Activated naive CD8-positive, alpha-beta T cell treated with anti-CD3 and anti-CD28 coated beads, Interleukin-2, amount 50 U/mL, for 16 hours (primary cell): ENCODE results near the gene GNA15.
"Not testable (repeated sequence)": the region's sequence is repeated elsewhere in the genome, so short reads cannot be mapped to it uniquely, and the experiment has no call there.

Experiments
- DNase-seq: peaks from one replicate; pipeline ENCODE4 v3.0.0-alpha.2; 2020; ENCODE audit warnings: low read depth, low spot score

GNA15 gene, protein sequence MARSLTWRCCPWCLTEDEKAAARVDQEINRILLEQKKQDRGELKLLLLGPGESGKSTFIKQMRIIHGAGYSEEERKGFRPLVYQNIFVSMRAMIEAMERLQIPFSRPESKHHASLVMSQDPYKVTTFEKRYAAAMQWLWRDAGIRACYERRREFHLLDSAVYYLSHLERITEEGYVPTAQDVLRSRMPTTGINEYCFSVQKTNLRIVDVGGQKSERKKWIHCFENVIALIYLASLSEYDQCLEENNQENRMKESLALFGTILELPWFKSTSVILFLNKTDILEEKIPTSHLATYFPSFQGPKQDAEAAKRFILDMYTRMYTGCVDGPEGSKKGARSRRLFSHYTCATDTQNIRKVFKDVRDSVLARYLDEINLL

DNA sequence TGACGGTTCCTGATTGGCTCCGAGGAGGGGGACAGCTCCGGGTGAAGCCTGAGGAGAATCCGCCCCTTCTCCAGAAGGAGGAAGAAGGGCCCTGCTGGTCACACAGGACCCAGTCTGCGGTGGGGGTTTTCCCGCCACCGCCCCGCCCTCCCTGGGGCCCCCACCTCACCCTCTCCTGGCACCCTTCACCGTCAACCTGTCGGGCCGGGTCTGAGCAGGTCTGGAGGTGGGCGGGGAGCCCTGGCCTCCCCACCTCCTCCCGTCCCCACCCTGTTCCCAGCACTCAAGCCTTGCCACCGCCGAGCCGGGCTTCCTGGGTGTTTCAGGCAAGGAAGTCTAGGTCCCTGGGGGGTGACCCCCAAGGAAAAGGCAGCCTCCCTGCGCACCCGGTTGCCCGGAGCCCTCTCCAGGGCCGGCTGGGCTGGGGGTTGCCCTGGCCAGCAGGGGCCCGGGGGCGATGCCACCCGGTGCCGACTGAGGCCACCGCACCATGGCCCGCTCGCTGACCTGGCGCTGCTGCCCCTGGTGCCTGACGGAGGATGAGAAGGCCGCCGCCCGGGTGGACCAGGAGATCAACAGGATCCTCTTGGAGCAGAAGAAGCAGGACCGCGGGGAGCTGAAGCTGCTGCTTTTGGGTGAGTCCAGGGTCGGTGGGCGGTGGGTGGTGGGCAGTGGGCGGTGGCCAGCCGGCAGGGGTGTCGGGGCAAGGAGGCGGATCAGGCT is at the start of gene GNA15:
GNA15 (plus strand) TSS at position 73 of the 723 bp plus-strand sequence; CDS start at position 491, 418 bp downstream.
- no peak for DNase-seq

DNA sequence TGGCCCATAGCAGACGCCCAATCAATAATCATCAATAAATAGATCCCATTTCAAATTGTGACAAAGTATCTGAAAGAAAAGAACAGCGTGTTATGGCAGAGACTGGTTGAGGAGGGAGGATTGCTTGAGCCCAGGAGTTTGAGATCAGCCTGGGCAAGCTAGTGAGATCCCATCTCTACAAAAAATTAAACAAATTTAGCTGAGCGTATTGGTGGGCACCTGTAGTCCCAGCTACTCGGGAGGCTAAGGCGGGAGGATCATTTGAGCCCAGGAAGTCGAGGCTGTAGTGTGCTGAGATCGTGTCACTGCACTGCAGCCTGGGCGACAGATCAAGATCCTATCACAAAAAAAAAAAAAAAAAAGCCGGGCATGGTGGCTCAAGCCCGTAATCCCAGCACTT is 48.1 kb upstream of the GNA15 start:
- no peak for DNase-seq

DNA sequence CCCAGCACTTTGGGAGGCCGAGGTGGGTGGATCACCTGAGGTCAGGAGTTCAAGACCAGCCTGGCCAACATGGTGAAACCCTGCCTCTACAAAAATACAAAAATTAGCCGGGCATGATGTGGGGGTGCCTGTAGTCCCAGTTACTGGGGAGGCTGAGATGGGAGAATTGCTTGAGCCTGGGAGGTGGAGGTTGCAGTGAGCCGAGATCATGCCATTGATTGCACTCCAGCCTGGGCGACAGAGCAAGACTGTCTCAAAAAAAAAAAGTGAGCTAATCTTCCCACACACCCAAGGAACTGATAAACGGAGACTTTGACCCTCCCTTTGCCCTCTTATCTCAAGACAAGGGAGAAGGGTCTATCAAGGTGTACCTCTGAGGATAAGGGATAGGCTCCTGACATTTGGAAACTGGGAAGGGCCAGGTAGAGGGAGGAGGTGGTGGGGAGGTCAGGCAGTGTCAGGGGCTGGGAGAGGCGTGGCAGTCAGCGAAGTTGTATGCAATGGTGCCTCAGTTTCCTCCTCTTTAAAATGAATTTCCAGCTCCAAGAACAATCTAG is 46.5 kb upstream of the GNA15 start:
- not testable (repeated sequence) for DNase-seq

DNA sequence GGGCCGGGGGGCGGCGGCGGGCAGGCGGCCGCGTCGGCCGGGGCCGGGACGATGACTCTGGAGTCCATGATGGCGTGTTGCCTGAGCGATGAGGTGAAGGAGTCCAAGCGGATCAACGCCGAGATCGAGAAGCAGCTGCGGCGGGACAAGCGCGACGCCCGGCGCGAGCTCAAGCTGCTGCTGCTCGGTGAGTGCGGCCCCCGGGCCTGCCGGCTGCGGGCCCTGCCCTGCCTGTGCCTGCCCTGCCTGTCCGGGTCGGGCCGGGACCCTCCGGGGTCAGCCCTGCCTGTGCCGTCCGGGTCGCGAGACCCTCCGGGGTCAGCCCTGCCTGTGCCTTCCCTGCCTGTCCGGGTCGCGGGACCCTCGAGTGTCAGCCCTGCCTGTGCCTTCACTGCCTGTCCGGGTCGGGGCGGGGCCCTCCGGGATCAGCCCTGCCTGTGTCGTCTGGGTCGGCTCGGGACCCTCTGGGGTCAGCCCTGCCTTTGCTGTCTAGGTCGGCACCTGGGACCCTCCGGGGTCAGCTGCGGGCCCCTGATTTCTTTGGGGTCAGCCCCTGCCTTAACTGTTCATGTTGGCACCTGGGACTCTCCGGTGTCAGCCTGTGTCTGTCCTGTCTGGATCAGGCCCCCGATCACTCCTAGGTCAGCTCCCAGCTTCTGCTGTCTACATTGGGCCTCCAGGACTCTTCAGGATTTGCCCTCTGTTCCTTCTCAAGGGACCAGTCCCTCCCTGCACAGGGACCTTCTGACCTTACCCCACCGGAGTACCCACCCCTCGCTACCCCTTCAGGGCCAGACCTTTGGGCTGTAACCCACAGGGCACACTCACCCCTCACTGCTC is 41.0 kb upstream of the GNA15 start:
- DNase-seq = no peak

DNA sequence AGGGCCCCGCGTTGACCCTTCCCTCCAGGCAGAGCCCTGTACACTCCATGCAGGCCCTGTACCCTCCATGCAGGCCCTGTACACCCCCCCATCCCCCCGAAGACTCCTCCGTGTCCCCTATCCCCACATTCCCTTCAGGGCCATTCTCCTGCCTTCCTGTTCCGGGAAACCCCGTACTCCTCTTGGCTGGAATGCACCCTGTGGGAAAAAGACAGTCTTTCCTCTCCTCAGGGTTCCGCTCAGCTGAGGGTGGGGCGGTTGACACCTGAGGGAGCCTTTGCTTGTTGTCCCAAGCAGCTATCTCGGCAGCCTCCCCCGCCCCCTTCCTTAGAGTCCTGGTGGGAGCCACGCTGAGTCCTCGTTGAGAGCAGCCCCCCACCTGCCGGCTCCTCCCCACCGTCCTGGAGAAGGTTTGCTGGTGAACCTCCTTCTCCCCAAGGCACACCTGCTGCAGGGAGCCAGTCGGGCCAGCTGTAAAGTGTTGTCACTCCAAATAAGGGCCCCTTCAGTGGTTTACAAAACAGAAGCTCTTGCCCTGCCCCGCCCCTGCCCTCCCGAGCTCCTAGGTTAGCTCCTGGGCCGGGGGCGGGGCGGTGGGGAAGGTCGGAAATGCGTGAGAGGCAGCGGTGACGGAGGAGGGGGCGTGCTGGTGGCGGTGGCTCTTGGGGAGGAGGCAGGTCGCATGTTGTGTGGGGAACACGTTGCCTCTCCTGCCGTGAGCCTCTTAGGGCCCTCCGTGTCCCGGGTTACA is 40.2 kb upstream of the GNA15 start:
- peak; percentile 14 for DNase-seq

DNA sequence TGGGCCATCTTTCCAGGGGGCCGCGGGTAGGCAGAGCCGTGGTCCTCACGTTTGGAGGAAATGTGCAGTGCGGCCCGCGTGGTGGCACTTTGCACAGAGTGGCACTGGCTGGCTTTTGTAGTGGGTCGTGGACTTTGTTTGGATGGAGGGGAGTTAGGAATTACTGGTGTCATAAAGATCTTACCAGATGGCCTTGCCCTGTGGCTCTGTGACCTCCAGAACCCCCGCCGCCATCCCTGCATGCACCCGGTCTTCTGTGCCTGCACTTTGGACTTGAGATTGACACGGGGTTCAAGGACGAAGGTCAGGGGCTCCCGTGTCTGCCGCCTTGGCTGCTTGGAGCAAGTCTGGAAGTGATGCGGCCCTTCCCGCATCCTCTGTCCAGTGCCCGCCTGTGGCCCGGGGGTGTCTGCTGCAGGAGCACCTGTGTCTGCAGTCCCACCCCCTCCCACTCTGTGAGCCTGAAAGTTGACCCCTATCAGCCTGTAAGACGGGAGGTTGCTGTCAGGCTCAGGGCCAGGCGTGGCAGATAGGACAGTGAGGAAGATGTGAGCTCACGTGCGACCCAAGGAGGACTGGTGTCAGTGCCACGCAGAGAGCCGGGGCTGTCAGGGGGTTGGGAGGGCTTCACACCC is 39.4 kb upstream of the GNA15 start:
- DNase-seq = no peak

DNA sequence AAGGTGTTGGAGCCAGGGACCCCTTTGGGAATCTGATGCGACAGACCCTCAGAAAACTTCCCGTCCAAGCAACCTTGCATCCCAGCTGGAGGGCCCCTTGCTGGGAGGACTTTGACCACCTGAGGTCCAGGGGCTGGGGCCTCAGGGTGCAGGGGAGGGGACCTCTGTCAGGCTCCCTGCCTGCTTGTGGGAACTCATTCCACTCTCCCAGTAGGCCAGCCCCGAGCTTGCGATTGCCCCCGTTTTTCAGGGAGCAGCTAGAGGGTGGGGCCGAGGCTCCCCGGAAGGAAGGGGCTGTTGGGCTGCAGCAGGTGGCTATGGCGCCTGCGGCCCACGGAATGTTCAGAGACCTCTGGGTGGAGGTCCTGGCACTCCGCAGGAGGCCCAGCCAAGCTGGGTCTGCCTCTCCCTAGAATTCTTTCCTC is 38.9 kb upstream of the GNA15 start:
- no peak for DNase-seq

DNA sequence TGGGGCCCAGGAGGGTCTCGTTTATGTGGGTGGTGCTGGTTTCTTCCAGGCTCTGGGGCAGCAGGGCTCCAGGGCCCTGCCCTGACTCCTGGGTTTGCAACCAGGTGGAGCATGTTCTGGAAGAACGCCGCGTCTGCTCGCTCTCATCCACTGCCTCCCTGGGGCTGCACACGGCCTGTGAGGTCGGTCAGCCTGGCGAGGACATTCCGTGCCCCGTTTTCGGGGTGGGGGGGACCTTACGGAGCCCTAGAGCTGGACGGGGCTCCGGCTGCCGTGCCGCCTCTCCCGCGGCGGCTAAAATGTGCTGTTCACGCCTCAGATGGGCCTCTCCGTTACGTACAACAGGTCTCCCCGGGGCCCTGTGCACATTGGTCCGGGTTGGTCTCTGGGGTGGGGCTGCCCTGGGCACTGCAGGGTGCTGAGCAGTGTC is 38.4 kb upstream of the GNA15 start:
- no peak for DNase-seq

DNA sequence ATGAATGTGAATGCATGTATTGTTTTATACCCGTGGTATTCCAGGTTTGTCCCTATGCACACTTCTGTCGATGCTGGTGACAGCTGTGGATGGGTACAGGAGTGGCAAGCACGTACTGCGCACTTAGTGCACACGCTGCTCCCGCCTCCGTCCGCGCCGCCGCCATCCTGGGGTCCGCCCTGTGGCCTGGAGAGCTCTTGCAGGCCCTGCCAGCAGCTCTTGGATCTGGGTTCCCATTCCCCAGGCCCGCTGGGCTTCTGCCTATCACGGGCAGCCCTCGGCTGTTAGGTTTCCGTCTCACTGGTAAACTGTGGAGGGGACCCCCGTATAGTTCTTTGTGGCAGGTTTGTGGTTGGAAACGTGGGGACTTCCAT is 37.7 kb upstream of the GNA15 start:
- DNase-seq = no peak

DNA sequence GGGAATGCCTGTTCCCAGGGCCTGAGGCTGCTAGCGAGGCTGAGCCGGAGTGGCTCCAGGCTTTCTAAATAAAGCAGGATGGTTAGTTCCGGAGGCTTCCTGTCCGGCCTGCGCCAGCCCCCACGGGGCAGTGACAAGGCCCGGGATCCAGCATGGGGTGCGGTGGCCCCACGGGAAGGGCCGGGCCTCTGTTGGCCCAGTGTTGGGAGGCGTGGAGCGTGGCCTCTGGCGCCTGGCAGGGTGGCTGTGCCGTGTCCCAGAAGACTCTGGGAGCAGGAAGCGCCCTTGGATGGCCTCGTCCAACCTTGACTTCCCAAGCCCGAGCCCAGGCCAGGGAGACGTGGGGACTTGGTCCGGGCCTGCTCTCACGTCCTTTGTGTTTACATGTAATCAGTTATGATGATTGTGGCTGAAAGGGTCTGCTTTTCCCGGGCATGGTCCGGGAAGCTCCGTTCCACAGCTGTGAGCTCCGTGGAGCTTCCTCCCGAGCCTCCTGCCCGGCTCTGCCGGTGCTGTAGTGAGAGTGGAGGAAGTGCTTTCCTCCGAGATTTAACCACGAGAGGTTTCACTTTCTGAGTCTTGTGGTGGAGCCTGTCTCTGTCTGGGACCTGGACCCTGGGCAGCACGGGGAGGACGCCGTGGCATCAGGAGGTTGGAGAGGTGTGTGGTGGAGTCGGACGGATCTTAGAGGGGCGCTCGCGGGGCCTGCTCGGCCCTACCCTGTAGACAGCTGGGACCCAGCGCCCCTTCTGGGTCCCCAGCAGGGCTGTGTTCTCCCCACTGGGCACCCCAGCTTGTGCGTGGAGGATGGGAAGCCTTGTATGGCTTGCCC is 37.1 kb upstream of the GNA15 start:
- DNase-seq = no peak

DNA sequence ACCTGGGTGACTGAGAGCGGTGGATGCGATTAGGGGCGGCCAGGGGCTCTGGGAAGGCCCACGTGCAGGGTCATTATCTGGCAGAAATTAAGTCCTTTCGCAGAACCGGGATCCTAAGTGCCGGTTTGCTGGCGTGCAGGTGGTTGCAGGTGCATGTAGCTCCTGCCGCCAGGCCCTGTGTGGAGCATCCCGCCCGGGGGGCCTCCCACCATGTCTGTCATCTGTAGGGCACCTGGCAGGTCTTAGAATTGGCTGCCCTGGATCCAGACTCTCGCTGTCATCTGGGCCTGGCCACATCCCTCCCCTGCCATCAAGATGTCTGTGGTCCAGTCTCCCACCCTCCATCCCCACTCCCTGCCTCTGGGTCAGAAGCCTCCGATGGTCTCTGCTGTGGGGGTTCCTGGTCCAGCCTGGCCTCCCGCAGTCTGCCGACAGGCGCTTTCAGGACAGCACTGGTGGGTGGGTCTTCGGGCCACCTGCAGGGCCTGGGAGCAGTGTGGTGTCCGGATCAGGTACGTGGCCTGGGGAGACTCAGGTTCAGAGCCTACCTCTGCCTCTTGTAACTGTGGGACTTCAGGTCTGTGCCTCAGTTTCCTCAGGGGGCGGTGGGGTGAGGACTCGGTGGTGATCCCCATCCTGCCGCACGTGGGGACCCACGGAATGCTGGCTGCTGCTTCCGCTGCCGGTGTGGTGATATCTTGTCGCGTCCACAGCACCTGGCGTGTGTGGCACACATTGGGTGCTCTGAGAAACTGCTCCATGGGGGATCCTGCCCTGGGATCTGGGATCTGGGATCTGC is 36.3 kb upstream of the GNA15 start:
- no peak for DNase-seq

DNA sequence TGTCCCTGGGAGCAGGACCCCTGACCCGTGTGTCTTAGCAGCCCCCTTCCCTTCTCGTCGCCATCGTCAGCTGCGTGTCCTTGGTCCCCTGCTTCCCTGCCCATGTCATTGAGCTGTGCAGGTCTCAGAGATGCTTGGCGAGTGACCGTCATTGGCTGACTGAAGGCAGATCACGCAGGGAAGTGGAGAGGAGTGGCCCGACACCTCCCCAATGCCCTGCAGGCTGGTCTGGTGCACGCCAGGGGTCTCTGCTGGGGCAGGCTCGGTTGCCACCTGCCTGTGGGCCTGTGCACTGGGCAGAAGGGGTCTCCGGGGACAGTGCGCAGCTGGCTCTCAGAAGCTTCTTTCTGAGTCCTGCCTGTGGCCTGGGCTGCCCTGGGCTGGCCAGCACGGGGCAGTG is 35.5 kb upstream of the GNA15 start:
- no peak for DNase-seq

DNA sequence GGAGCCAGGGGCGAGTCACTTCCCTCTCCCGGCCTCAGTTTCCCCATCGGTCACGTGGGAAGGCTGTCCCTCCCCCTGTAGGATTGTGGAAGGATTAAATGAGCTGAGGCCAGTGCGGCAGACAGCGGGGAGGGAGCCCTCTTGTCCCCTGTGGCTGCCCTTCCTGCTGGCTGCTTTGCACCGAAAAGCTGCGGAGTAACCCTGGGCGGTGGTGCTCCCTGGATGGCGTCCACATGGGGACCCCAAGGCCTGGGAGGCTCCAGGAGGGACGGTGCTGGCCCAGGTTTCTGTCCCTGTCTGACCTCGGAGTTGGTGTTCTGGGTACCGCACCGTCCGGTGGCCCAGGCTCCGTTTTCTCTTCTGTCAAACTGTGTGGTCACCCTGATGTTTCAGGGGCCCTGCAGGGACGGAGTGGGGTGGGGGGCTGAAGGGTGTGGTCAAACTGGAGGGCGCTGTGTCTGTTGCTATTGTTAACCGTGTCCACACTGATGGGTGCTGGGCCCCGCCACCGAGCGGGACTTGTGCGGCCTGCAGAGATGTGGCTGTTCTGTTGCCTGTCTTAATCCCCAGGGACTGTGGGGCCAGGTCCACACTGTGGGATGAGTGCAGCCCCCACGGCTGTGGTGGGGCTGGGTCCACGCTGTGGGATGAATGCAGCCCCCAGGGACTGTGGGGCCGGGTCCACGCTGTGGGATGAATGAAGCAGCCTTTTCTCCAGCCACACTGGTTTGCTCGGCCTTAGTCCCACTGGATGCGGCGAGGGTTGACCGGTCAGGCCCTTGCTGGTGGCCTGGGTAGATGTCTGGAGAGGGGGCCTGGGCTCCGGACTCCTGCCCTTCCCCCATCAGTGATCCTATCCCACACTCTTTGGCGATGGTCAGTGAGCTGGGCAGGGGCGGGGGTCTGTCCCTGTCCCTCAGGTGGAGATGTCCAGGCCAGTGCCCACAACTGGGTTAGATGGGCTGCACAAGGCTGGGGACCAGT is 34.8 kb upstream of the GNA15 start:
- DNase-seq = no peak

DNA sequence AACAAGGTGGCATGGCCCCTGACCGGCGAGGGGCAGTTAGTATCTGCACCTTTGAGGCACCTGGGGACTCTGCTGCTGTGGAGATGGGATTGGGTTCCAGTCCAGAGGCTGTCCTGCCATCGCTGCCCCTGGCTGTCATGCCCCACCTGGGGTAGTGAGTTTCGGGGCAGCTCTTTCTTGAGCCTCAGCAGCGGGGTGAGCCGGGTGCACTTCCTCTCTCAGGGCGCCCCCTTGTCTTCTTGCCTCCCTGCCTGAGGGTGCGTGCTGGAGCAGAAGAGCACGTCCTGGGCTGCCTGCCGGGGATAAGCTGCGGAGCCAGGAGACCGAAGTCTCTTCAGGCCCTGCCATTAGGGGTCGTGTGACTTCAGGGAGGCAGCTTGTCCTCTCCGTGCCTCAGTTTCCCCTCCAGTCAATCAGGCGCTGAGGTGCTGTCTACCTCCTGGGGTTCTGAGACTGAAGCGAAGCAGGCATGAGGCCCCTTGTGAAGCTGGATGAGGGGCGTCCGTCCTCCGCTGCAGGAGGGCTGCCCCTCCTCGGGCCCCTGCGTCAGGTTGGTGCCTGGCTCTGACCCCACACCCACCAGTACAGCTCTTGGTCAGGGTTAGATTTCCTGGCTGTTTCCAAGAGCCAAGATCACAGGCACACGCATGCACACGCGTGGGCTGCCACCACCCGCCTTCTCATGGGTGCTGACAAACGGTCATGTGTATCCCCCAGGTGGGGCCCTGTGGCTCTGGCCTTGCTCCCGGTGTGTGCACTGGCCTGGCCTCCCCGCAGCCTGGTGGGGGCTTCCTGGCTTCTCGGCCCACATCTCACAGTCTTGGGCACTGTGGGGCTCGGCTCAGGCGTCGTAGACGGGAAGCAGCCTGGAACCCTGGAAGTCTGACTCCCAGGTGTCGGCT is 33.3 kb upstream of the GNA15 start:
- DNase-seq = no peak

DNA sequence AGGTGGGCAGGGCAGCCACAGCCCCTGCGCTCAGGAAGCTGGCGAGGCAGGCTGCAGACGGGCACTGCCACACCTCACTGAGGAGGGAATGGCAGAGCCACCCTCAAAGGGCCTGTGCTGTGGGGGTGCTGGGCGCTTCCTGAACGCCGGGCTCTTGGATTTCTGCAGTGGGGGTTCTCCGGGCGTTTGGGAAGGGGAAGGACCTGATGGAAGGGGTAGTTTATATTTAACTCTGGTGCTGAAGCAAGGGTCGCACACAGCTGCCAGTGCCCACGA is 31.2 kb upstream of the GNA15 start:
- DNase-seq = no peak

DNA sequence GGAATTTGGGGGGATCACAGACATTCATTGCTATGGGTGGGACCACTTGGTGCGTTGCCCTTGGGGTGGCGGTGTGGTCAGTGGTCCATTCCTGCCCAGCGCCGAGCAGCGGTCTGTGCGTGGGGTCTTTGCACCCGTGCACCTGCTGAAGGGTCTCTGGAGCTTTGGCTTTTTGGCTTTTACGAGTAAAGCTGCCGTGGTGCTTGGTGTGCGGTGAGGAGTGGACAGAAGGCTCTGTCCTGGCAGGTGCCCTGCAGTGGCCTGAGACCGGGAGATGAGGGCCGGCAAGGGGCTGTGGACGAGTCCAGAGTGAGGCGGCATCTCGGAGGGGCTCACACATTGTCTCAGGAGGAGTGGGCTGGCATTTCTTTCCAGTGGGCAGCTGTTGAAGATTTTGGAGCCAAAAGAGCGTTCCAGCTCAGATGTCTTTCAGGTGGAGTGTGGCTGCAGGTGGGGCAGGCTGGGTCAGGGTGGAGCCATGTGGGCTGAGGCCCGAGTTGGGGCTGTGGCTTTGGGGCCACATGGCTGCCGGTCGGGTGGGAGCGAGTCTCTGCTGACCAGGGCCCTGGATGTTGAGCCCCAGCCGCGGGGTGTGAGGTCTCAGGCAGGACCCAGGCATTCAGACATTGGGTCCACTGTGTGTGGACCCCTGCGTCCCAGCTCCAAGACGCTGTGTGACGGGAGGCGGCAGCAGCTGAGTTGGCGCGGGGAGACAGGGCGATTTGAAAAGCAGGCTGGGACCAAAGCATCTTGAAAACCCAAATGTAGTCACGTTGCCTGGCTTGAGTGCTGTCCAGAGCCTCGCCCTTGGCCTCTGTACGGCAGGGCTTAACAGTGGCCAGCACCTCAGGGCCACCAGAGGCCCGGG is 30.0 kb upstream of the GNA15 start:
- DNase-seq = no peak
